Measurements from ENCODE around the gene DNPEP.

The DNPEP gene

GRCh38 chr2:219352448-219353023 is 35.2 kb downstream of the DNPEP start:
- TF ChIP-seq CTCF (IDR thresholded peaks at IDR 0.05; ENCODE audit: control insufficient read depth, extremely low read depth, insufficient read depth), result peak; percentile 45
- DNase-seq (ENCODE audit: low read depth), result no peak
- no peak overlapping the region for H3K4me3 ChIP-seq (ENCODE audit: low read depth, low read length)

- TF ChIP-seq CTCF (IDR thresholded peaks at IDR 0.05; ENCODE audit: control insufficient read depth, extremely low read depth, insufficient read depth), result no peak
- H3K4me3 ChIP-seq (ENCODE audit: low read depth, low read length), result no peak overlapping the region
- DNase-seq (ENCODE audit: low read depth), result no peak
Observed at GRCh38 chr2:219350710-219351221, 36.9 kb downstream of the DNPEP start.

- no peak for DNase-seq (ENCODE audit: low read depth)
- H3K4me3 ChIP-seq (ENCODE audit: low read depth, low read length), result no peak overlapping the region
- no peak for TF ChIP-seq CTCF (IDR thresholded peaks at IDR 0.05; ENCODE audit: control insufficient read depth, extremely low read depth, insufficient read depth)
Observed at GRCh38 chr2:219350215-219350614, 37.5 kb downstream of the DNPEP start.

GRCh38 chr2:219344751-219345430 is 42.8 kb downstream of the DNPEP start:
- no peak overlapping the region for H3K4me3 ChIP-seq (ENCODE audit: low read depth, low read length)
- DNase-seq (ENCODE audit: low read depth), result no peak
- TF ChIP-seq CTCF (IDR thresholded peaks at IDR 0.05; ENCODE audit: control insufficient read depth, extremely low read depth, insufficient read depth), result no peak

GRCh38 chr2:219335373-219335786 is 52.3 kb downstream of the DNPEP start:
- DNase-seq (ENCODE audit: low read depth), result no peak
- TF ChIP-seq CTCF (IDR thresholded peaks at IDR 0.05; ENCODE audit: control insufficient read depth, extremely low read depth, insufficient read depth), result no peak
- H3K4me3 ChIP-seq (ENCODE audit: low read depth, low read length), result no peak overlapping the region

- TF ChIP-seq CTCF (IDR thresholded peaks at IDR 0.05; ENCODE audit: control insufficient read depth, extremely low read depth, insufficient read depth), result no peak
- H3K4me3 ChIP-seq (ENCODE audit: low read depth, low read length), result no peak overlapping the region
- no peak for DNase-seq (ENCODE audit: low read depth)
Observed at GRCh38 chr2:219334076-219334475, 53.6 kb downstream of the DNPEP start.

Measured in LNCaP clone FGC (cell line).